Endothelial cell of umbilical vein (primary cell): Measurements from ENCODE around the gene TXNRD2.

ENCODE experiments used
- POLR2A ChIP-seq: IDR thresholded peaks from 2 replicates; pipeline ENCODE4 v1.6.1; 2012; ENCODE audit warnings: low read depth, mild to moderate bottlenecking, control low read depth, low read length
- POLR2AphosphoS5 ChIP-seq: IDR thresholded peaks from 2 replicates; pipeline ENCODE4 v1.6.1; 2012; ENCODE audit warnings: low read depth, mild to moderate bottlenecking, control low read depth, low read length, moderate library complexity; ENCODE audit not compliant: insufficient read depth
- TF ChIP-seq, protein P1 (sequence below), 2 donors: IDR thresholded peaks; 1 replicate in 1 of 2; 2 replicates in 1 of 2; pipeline ENCODE4 v1.5.1; 2011; ENCODE audit warnings: low read length in 2 of 2, mild to moderate bottlenecking in 2 of 2, moderate library complexity in 2 of 2, control low read depth in 1 of 2, inconsistent platforms in 1 of 2, low read depth in 1 of 2; ENCODE audit not compliant: insufficient read depth in 1 of 2; ENCODE audit errors: extremely low read depth in 1 of 2

DNA sequence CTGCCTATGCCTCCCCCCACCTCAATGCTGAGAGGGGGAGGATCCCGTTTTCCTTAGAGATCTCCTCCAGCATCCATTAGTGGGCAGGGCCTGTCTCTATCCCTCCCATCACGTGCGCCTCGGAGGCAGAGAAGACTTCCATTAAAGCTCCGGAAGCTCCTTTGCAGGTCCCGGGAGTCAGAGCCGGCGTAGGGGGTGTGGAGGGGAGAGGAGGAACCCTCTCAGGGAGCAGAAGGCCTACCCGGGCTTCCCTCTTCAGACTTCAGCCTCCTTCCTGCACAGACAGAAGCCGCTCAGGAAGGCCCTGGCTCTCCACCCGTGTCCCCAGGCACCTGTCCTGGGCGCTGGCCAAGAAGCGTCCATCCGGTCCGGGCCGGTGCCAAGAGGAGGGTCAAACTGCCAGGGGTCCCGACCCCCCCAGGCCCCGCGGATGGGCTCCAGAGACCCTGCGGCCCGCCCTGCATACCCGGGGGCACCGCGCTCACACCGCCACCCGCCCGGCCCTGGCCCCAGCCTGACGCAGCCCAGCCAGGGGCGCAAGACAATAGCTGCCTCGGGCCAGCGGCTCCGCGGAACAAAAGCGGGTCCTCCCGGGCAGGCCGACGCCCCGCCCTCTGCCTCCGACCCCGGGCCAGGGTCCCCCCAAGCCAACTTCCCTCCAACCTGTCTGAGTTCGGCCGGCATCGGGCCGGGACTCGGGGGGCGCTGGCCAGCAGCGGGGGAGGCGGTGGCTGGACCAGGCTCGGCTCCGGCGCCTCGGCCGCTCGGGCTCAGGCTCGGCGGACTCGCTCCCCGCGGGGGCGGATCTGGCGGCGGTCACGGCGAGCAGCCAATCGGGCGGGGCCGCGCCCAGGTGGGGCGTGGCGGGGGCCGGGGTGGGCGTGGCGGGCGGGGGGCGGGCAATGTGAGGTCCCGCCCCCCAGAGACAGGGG lies 45.1 kb upstream of the TXNRD2 start:
- peak; percentile 76 for TF ChIP-seq POLR2A
- TF ChIP-seq, protein P1, sequence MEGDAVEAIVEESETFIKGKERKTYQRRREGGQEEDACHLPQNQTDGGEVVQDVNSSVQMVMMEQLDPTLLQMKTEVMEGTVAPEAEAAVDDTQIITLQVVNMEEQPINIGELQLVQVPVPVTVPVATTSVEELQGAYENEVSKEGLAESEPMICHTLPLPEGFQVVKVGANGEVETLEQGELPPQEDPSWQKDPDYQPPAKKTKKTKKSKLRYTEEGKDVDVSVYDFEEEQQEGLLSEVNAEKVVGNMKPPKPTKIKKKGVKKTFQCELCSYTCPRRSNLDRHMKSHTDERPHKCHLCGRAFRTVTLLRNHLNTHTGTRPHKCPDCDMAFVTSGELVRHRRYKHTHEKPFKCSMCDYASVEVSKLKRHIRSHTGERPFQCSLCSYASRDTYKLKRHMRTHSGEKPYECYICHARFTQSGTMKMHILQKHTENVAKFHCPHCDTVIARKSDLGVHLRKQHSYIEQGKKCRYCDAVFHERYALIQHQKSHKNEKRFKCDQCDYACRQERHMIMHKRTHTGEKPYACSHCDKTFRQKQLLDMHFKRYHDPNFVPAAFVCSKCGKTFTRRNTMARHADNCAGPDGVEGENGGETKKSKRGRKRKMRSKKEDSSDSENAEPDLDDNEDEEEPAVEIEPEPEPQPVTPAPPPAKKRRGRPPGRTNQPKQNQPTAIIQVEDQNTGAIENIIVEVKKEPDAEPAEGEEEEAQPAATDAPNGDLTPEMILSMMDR (IDR thresholded peaks at IDR 0.05; ENCODE audit: extremely low read depth in 1 of 2, insufficient read depth in 1 of 2, low read depth in 1 of 2, low read length in 2 of 2), result peak in 1 of 2 donors; percentile 5
- peak; percentile 83 for TF ChIP-seq POLR2AphosphoS5
